Astrocyte (in vitro differentiated cells and primary cell): ENCODE results near the gene ITSN1.

Experiments
- EZH2 ChIP-seq: IDR thresholded peaks from 2 replicates; pipeline ENCODE4 v1.6.1; 2012; ENCODE audit warnings: mild to moderate bottlenecking, low read length, inconsistent platforms; ENCODE audit not compliant: insufficient read depth
- TF ChIP-seq, protein P1 (sequence below): IDR thresholded peaks from 2 replicates; pipeline ENCODE4 v1.5.1; 2011; ENCODE audit warnings: low read depth, mild to moderate bottlenecking, inconsistent platforms, low read length, moderate library complexity; ENCODE audit not compliant: insufficient read depth

DNA sequence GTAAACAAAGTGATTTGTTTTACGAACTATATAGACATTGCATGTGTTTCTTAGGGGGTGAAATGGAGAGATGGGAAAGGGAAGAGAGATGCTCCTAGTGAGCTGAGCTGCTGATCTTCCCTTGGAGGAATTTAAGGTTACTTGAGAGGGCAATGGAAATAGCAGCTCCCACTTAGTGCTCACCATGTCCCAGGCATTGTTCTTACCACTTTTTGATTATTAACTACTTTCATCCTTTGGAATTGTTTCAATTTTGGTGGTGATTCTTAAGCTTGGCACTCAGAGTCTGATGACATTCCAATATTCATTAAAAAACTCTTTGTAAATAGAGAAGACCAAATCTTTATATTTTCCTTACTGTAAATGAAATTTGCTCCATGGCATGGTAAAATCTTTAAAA, 124.9 kb downstream of the ITSN1 start:
- TF ChIP-seq, protein P1, sequence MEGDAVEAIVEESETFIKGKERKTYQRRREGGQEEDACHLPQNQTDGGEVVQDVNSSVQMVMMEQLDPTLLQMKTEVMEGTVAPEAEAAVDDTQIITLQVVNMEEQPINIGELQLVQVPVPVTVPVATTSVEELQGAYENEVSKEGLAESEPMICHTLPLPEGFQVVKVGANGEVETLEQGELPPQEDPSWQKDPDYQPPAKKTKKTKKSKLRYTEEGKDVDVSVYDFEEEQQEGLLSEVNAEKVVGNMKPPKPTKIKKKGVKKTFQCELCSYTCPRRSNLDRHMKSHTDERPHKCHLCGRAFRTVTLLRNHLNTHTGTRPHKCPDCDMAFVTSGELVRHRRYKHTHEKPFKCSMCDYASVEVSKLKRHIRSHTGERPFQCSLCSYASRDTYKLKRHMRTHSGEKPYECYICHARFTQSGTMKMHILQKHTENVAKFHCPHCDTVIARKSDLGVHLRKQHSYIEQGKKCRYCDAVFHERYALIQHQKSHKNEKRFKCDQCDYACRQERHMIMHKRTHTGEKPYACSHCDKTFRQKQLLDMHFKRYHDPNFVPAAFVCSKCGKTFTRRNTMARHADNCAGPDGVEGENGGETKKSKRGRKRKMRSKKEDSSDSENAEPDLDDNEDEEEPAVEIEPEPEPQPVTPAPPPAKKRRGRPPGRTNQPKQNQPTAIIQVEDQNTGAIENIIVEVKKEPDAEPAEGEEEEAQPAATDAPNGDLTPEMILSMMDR, result no peak
- TF ChIP-seq EZH2, result no peak
